ENCODE data around the gene LRRC53.

Gene LRRC53

GRCh38 chr1:74430342-74430934, 82.0 kb downstream of the LRRC53 start:
- no peak for DNase-seq

- DNase-seq: no peak
Measured at GRCh38 chr1:74429580-74429979, 82.8 kb downstream of the LRRC53 start.

GRCh38 chr1:74427681-74428080, 84.7 kb downstream of the LRRC53 start:
- DNase-seq: no peak

- DNase-seq: no peak
Measured at GRCh38 chr1:74426208-74426937, 86.0 kb downstream of the LRRC53 start.

GRCh38 chr1:74425676-74426075, 86.7 kb downstream of the LRRC53 start:
- DNase-seq: no peak

- no peak for DNase-seq
Measured at GRCh38 chr1:74423471-74423870, 88.9 kb downstream of the LRRC53 start.

- no peak for DNase-seq
Measured at GRCh38 chr1:74422421-74423292, 89.8 kb downstream of the LRRC53 start.

- DNase-seq: no peak
Measured at GRCh38 chr1:74420467-74420866, 91.9 kb downstream of the LRRC53 start.

Data from central memory CD4-positive, alpha-beta T cell (primary cell).